HG02840 (cell line): ENCODE results near the gene PIGP.
"Not testable (repeated sequence)": the region's sequence is repeated elsewhere in the genome, so short reads cannot be mapped to it uniquely, and the experiment has no call there.

ENCODE experiments used
- ATAC-seq: cut with Tn5 transposase; IDR thresholded peaks from one replicate; pipeline ENCODE4 v1.9.1; 2021; ENCODE audit warnings: mild to moderate bottlenecking, moderate library complexity, moderate number of reproducible peaks; ENCODE audit not compliant: unreplicated experiment, low FRiP score

Gene PIGP

DNA sequence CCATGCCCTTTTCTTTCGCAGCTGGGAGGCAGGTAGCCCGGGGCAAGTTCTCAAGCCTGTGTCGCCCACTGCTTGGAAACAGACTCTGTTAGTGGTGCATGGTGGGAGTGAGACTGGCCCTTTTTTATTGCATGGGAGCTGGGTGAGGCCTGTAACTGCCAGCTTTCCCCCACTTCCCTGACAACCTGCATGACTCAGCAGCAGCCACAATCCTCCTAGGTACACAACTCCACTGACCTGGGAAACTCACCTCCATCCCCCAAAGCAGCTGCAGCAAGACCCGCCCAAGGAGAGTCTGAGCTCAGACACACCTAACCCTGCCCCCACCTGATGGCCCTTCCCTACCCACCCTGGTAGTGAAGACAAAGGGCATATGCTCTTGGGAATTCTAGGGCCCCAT lies 25.8 kb downstream of the PIGP start:
- no peak for ATAC-seq

DNA sequence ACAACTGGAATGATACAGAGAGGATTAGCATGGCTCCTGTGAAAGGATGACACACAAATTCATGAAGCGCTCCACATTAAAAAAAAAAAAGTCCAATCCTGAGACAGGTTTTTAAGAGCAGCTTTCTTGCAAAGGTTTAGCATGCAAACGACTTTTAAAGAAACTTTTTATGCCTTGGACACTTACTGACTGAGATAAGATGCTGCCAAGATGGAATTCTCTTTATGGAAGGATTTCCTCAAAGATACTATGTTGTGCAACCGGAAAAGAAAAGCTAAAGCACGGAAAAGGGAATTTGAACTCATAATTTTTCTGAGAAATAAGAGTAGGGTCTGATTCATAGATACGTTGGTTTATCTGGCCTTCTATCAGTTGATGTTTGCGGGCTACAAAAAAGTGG lies 27.3 kb downstream of the PIGP start:
- no peak for ATAC-seq

DNA sequence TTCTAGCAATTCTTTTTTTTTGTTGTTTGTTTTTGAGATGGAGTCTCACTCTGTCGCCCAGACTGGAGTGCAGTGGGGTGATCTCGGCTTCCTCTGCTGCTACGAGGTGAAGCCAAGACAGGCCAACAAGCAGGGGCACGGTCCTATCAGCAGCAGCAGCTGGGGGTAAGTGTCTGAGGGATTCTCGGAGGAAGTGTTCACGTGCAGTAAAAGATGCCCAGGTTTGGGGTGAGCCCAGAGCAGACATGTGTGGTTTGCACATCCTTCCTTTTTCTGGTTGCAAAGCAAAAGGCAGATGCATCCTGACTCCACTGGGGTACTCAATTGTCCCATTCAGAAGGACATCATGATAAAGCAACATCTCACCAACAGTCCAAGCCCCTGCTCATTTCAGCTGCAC lies 27.7 kb downstream of the PIGP start:
- ATAC-seq = no peak

DNA sequence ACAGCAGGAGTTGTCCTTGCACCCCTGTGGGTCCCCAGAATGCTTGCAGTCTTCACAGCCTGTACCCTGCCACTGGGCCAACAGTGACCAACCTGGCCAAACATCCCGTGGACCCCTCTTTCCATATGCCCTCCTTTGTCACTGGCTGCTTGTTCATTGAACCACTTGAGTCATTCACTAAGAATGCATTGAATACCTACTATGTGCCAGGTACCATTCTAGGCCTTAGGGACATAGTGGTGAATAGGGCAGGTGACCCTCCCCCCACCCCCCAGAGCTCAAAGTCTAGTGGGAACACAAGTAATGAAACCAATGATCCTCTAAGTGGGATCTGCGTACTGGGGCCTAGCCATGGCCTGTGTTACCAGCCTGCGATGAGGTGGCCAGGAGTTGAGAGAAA lies 28.2 kb downstream of the PIGP start:
- ATAC-seq = no peak

DNA sequence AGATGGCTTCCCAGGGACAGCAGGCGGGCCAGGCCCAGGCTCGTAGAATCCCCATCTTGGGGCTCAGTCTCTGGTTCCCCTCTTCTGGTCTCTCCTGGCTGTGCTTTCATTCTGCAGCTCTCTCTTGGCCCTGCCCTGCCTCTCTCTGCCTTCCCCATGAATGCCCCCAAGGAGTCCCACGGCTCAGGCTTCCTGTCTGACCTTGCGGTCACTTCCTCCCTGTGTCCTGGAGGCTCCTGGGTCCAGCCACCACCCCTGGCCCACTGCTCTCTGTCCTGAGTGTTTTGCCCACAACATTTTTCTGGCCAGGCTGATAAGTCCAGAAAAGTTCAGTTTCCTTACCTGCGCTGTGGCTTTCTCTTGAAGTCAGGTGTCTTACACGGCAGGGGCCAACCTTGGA lies 29.1 kb downstream of the PIGP start:
- no peak for ATAC-seq

DNA sequence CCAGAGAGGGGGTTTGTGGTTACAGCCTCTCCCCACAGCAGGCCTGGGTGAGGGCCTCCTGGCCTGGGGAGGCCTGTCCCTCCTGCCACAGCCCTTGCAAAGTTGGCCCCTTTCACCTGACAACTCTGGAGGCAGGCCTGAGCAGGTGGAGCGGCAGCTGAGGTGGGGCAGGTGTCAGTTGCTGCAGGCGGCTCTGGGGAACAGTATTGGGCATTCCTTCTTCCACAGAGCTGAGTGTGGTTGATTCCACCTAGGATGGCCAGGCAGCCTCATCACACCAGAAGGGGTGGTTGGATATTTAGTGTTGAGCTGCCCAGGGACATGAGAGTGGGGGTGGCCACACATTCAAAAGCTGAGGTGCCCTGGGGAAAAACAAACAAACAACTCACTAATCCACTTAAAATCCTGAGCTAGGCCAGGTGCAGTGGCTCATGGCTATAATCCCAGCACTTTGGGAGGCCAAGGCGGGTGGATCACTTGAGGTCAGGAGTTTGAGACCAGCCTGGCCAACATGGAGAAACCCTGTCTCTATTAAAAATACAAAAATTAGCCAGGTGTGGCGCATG lies 31.1 kb downstream of the PIGP start:
- no peak for ATAC-seq

DNA sequence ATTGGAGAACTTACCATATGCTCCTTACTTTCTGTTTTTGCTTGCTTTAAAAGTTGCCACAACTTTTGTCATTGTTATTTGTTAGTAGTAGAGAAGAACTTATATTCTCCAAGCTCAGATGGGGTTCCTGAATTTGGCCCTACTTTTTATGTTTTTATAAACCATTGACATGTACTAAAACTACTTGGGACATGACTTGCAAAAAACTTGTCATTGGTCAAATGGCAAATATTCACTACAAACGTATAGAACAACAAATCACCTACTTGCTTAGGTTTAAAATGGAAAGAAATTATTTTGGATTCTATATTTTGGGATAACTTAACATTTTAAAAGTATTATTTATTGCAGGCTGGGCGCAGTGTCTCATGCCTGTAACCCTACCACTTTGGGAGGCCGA lies 32.7 kb downstream of the PIGP start:
- no peak for ATAC-seq

DNA sequence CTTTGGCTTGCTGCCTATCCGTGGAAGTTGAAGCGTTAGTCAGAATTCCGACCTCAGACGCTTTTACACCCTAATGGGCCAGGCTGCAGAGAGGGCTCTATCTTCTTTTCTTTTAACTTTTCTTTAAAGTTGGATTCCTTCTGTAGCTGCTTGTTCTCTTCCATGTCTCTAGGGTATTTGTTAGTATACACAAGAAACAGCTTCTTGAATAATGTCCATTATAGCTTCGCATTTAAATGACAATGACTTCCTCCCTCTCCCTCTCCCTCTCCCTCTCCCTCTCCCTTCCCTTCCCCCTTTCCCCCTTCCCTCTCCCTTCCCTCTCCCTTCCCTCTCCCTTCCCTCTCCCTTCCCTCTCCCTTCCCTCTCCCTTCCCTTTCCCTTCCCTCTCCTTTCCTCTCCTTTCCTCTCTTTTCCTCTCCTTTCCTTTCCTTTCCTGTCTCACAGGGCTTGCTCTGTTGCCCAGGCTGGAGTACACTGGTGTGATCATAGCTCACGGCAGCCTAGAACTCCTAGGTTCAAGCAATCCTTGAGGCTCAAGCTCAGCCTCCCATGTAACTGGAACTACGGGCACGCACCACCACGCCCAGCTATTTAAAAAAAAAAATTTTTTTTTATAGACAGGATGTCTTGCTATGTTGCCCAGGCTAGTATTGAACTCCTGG lies 33.3 kb downstream of the PIGP start:
- no peak for ATAC-seq

DNA sequence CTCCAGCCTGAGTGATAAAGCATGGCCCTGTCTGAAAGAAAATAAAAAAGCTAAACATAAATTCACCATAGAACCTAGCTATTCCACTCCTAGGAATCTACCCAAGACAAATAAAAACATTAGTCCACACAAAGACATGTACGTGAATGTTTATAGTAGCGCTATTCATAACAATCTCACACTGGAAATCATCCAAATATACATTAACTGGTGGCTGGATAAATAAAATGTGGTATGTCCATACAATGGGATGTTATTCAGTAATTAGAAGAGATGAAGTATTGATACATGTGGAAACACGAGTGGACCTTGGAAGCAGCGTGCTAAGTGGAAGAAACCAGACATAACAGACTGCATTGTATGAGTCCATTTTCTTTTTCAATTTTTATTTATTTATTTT lies 36.7 kb downstream of the PIGP start:
- ATAC-seq = no peak

DNA sequence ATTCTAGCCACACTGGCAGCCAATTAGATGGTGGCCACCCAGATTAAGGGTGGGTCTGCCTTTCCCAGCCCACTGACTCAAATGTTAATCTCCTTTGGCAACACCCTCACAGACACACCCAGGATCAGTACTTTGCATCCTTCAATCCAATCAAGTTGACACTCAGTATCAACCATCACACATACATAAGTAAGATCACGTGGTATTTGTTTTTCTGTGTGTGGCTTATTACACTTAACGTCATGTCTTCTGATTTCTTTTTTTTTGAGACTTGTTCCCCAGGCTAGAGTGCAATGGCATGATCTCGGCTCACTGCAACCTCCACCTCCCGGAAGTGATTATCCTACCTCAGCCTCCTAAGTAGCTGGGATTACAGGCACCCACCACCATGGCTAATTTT lies 38.5 kb downstream of the PIGP start:
- not testable (repeated sequence) for ATAC-seq

DNA sequence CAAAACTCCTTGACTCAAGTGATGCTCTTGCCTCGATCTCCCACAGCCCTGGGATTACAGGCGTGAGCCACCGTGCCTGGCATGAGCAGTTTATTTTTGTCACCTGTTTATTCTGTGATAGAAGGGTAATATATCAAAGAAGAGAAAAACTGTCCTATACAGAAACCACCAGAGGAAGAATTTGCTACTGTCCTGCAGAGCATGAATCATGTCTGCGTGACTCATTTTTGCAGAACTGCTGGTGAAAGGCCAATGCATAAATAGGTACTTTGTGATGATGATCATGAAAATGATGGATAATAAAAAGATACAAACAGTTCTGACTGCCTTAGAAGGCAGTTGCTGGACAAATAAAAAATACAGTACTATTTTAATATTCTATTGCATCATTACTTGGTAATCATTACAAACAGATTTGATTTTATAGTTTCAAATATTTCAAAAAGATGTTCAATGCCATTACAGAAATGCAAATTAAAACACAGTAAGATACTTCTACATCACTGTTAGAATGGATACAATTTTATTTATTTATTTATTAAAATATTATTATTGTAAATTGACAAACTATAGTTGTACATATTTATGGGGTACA lies 39.9 kb downstream of the PIGP start:
- ATAC-seq = no peak

DNA sequence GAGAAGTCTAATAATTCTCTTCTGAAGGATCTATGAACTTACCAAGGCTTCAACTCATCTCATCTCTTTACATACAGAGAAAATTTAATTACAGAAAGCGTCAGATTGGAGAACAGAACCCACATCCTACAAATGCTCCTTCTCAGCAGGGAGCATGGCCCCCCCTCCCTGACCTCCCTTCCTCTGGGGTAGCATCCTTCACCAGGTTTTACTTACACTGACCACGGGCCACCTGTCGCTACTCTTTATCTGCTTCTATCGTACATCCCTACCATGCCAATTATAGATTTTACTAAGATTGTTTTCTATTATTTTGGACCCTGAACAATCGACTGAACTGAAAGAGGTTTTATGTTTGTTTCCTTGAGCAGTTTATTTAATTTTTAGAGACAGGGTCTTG lies 40.6 kb downstream of the PIGP start:
- ATAC-seq = no peak

DNA sequence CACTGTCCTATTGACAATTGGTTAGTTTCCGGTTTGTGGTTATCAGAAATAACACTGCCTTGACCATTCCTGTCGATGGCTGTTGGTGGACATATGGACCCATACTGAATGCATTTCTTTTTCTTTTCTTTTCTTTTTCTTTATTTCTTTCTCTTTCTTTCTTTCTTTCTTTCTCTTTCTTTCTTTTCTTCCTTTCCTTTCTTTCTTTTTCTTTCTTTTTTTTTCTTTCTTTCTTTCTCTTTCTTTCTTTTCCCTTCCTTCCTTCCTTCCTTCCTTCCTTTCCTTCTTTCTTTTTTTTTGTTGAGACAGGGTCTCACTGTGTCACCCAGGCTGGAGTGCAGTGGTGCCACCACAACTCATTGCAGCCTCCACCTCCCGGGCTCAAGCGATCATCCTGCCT lies 42.0 kb downstream of the PIGP start:
- no peak for ATAC-seq

DNA sequence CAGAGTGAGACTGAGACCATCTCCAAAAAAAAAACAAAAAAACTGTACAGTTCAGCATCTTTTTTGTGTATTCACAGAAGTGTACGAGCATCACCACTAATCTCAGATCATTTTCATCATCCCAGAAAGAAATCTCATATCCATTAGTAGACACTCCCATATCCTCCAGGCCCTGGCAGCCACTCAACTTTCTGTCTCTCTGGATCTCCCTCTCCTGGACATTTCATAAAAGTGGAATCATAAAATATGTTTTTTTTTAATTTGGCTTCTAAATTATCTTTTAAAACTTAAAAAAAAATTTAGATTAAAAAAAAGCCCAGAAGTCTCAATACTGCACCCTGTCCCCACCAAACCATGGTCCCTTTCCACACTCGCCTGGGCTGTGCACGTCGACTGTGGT lies 44.3 kb downstream of the PIGP start:
- no peak for ATAC-seq

DNA sequence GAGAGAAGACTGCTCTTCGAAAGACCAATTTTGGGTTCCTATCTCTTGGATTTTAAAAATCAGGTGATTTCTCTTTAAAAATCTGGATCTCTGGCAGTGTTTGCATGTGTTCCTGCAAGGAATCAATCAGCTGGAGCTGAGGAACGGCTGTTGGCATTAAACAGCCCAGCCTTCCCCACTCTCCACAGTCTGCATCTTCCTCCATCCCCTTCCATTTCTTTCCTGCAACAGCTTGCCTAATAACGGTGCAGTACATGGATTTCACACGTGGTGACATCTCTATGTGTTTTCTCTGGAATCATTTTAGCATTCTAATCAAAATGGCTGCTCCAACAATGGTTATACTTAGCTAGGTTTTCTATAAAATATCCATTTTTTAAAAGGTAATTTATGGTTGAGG lies 46.4 kb downstream of the PIGP start:
- no peak for ATAC-seq

DNA sequence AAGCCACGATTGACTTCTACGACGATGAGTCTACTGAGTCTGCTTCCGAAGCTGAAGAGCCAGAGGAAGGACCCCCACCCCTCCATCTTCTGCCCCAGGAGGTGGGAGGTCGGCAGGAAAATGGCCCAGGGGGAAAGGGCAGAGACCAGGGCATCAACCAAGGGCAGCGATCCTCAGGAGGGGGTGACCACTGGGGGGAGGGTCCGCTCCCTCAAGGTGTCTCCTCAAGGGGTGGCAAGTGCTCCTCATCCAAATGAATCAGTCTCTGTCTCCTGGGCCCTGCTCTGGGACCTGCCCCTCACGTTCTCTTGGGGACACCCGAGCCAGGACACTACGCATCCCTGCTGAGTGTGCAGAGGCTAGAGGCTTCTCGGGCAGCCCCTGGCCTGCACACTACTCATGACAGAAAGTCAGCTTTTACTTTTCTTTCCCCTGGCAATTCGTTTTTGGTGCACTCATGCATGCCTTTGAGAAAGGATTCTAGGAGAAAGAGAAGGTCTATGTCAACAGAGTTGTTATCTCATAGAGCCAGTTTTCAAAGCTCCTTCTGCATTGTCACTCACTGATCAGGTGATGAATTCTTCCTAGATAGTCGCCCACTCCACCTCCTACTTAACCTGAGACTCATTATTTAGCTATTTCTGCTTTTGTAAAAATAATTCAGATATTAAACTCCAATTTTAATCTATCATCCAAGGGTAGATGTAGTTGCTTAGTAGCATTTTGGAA lies 54.8 kb downstream of the PIGP start:
- ATAC-seq = no peak
